ENCODE data around the gene STIL.

Gene STIL

DNA sequence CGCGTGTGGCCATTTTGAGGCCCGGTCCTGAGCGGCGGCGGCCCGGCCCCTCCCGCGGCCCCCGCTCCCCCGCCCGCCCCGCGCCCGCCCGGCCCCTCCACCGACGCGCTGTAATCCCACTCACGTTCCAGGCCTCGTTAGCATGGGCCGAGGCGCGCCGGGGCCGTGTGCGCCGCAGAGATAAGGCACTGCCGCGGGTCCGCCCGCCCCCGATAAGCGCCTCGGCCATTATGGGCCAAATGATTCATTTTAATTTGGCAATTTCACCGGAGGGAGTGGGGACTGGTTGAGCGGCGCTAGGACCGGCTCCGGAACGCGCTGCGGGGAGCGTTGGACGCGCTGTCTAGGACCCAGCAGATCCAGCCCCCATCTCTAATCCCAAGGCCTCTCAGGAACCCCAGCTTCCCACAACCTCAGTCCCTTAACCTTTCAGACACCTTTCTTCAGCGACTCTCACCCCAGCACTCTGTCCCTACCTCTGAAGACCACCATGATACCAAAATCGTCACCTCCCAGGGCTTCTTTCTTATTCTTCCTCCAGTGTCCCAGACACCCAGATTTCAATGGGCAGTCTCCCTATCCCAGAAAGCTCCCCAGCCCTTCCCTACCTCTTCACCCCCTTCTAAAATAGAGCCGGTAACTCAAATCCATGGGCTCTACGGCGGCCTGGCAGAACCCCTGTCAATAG lies 81.6 kb downstream of the STIL start, which contains the start of gene TAL1:
Gene TAL1, minus strand, starts transcription at position 39 of the 688 bp plus-strand sequence. CDS start 6,337 bp downstream, outside the sequence.
- DNase-seq, result no peak

GRCh38 chr1:47231301-47232186 lies 82.4 kb downstream of the STIL start:
- no peak for DNase-seq

- no peak for DNase-seq
Measured at GRCh38 chr1:47230692-47231300, 83.2 kb downstream of the STIL start.

GRCh38 chr1:47229886-47230691 lies 83.9 kb downstream of the STIL start:
- DNase-seq, result no peak

DNA sequence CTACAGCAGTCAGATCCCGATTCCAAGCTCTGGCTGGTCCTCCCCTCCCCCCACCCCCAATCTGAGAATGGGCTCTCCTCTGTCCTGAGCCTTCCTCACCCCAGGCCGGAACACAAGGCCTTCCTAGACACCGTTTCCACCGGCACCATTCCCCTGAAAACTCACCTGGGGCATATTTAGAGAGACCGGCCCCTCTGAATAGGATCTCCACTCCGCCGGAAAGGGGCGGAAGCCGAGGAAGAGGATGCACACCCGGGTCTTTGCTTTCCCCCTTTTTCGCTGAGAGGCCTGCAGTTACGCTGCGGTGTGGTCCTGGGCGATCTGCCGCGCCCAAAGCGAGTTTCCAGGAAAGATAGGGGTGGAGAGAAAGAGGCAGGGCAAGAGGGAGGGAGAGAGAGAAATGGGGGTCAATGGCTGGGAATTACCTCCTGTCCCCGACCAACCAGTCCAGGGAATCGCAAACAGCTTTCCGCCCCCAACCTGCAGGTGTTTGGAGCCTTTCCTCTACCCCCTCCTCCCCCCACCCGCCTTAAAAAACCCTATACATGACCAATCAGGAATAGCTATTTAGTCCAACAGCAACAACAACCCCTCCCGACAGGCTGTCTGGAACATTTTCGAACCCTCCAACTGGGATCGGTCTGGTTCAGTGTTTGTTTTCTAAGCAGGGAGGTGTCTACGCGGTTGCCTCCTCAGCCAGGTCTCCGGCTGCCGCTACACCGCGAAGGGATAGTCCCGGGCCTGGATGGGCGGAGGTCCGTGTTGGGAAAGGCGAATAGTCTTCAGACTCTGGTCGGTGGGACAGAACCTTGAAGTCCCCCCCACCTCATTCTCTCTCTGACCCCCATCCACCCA lies 84.7 kb downstream of the STIL start:
- DNase-seq, result no peak

- DNase-seq, result no peak
Measured at GRCh38 chr1:47228644-47229030, 85.3 kb downstream of the STIL start.

DNA sequence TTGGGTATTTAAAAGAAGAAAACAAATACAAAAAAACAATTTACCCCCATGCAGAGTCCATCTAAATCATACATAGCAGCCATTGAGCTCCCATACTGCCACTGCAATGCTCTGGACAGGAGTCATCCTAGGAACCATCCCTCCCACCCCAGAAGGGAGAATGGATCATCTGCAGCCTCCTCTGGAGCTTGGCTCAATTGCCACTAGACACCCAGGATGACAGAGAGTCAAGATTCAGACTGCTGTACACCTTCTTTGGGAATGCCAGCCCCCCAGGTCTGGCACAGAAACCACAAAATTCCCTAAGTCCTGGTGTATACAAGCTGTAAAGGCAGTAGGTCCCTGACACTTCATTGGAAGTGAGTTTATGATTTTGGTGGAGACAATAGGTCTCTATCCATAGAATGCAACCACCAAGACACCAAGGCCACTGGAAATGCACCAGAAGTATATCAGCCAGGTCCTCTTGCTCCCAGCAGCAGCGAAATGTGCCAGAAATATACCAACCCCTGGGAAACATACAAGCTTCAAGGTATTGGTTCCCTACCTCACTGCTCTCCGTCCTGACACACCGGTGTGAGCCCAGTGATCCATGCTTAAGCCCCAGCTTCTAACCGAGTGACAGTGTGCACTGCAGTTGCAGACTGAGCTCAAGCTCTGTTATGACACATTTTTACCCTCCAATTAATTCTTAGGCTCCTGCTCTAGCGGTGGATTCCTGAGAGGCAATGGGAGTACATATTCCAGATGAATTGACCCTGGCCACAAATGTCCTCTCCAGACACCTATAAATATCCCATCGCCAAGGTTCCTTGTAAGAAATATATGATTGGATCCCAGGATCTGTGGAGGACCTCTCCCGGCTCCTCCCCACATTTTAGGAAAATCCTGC lies 86.4 kb downstream of the STIL start:
- DNase-seq, result no peak

GRCh38 chr1:47226839-47227215 lies 87.1 kb downstream of the STIL start:
- DNase-seq, result no peak

- no peak for DNase-seq
Measured at GRCh38 chr1:47226121-47226838, 87.7 kb downstream of the STIL start.

- DNase-seq, result no peak
Measured at GRCh38 chr1:47225430-47226100, 88.4 kb downstream of the STIL start.

DNA sequence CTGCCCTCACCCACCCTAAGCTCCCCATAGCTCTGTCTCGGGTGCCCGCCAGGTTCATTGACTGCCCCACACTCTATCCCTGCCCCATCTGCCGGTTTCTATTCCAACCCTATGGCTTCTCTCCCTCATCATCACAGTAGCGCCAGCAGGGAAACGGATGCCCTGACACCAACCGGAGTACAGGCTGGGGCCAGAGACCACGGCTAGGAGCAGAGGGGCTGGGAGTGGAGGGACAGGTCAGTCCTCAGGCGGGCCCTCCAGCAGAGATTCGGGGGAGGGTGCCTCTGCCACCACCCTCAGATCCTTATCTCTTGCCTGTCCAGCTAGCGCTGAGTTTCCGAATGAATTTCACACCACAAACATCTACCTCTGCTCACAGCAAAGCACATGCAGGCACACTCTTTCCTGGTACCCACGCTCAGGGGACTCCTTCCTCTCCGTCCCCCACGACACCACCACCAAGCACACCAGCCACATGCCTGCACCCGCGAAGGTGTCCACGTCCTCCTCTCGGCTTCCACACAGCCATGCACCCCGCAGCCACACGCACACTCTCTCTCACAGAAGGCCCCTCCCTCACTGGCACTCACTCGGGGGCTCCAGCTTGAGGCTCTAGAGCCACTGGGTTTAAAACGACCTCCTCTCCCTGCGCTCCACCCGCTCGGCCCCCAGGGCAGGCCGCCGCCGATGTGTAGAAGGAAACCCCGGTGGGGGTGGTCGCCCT lies 89.1 kb downstream of the STIL start:
- no peak for DNase-seq

- no peak for DNase-seq
Measured at GRCh38 chr1:47223921-47224675, 89.8 kb downstream of the STIL start.

DNA sequence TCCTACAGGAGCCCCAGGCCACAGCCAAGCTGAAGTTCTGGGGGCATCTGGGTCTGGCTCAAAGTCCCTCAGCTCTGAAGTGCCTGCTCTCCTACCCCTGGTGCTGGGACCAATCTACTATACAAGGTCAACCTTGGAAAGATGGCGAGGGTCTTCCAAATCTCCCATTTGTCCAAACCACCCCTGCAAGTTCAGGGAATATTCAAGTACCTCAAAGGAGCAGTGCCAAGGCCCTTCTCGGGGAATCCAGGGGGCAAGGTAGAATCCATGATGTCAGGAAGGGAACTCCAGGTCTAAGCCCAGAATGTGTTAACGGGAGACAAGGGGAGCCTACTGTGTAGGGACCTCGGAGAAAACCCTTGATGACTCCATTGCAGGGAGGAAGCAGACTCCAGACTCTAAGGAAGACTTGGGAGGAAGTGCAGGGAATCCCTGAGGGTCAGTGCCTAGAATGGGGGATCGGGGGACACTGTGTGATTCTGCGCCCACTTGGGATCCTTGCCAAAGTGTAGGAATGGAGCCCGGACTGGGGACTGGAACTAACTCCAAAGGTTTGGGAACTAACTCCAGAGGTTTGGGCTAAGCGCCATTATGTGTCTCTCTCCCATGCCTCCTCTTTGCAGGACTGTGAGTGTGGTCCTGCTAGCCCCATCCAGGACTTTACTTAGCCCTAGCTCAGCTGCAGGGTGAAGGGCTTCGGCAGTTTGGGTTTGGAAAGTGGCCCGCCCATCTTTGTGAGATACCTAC lies 90.6 kb downstream of the STIL start:
- no peak for DNase-seq

DNA sequence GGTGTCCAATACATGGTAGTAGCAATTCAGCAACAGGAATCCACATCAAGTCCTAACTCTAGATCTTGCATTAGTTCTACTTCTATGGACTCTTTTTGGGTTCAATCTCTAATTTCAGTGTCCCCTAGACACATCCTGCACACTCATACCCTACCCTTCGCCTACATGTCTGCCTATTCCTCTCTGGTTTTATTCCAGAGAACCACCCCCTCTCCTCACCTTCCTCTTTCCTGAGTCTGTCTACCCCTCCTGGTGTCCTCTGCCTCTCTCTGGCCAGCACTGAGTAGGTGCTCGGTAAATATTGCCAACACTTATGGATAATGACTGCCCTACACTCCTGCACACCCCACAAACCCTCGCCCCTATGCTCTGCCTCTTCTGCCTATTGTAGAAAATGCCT lies 91.5 kb downstream of the STIL start:
- no peak for DNase-seq

DNA sequence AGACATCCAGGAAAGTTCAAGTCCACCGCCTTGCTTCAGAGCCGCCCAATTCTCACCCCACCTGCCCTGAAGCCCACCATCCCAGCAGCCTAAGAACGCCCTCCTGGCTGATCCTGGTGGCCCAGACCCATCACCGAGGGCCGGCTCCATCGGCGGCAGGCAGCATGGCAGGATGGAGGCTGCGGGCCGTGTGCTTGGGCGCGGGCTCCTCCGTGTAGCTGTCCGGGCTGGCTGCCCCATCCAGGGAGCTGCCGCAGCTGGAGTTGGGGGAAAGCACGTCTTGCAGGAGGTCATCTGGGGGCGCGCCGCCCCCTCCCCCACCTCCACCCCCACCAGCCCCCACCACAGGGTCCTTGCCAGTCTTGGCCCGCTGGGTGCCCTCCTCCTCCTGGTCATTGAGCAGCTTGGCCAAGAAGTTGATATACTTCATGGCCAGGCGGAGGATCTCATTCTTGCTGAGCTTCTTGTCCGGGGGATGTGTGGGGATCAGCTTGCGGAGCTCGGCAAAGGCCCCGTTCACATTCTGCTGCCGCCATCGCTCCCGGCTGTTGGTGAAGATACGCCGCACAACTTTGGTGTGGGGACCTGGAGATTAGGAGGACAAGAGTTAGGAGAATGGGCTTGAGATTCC lies 94.2 kb downstream of the STIL start:
- DNase-seq, result no peak

DNA sequence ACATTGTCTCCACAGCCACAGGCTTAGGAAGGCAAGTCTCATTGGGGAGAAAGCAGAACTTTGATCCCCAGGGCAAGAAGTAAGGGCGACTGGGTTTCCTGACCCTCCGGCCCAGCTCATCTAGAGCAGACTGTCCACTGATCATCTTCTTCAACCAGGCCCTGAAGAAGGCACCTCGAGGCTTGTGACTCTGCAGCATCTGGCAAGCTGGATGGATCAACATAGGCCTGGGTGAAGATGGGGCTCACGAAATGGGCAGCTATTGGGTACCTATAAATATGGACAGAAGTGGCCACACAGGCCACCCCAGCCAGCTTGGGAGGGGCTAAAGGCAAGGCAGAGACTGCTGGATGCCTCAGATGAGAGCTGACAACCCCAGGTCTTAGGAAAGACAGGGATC lies 94.9 kb downstream of the STIL start:
- no peak for DNase-seq
